Thyroid gland (tissue), 4 donors: ENCODE results near the gene SMARCAL1. TPM values are rescaled to one million over a fixed set of nuclear protein-coding genes. Genes with fewer than 3 reads are reported as not detected.

Source experiments
- DNase-seq, 2 donors: peaks; one replicate each; pipeline ENCODE4 v3.0.0-alpha.2; 2019
- H3K27ac ChIP-seq, 3 donors: fragments of 200-600 bp; sonication (generic); 1 replicate in 2 of 3; 2 replicates in 1 of 3; pipeline ENCODE4 v1.5.1; 2016 to 2019; ENCODE audit warnings: mild to moderate bottlenecking in 1 of 3, moderate library complexity in 1 of 3
- H3K27me3 ChIP-seq: fragments of 200-600 bp; sonication (generic); one replicate; pipeline ENCODE4 v1.5.1; 2019
- H3K36me3 ChIP-seq, 2 donors: fragments of 200-600 bp; sonication (generic); one replicate each; pipeline ENCODE4 v1.5.1; 2016 to 2019
- H3K4me1 ChIP-seq, 2 donors: fragments of 200-600 bp; sonication (generic); one replicate each; pipeline ENCODE4 v1.5.1; 2017 to 2019
- H3K4me3 ChIP-seq, 3 donors: fragments of 200-600 bp; sonication (generic); replicated peaks in 1 of 3; 1 replicate in 2 of 3; 2 replicates in 1 of 3; pipeline ENCODE4 v1.5.1; 2016; ENCODE audit warnings: mild to moderate bottlenecking in 1 of 3
- H3K9me3 ChIP-seq: fragments of 200-600 bp; sonication (generic); one replicate; pipeline ENCODE4 v1.5.1; 2017
- CTCF ChIP-seq, 6 experiments: fragments of 200-600 bp in 3 of 6; fragments of 450-650 bp in 3 of 6; sonication (generic) in 3 of 6; IDR thresholded peaks; one replicate each; pipeline ENCODE4 v1.5.1; 2016 to 2019; ENCODE audit warnings: antibody characterized with exemption in 6 of 6, mild to moderate bottlenecking in 2 of 6, inconsistent platforms in 1 of 6, moderate library complexity in 1 of 6
- POLR2A ChIP-seq, 2 donors: fragments of 450-650 bp; IDR thresholded peaks; one replicate each; pipeline ENCODE4 v1.6.1; 2017; ENCODE audit warnings: antibody characterized with exemption in 2 of 2, mild to moderate bottlenecking in 2 of 2, moderate library complexity in 1 of 2
- WGBS, 2 donors: methylation state at CpG; one replicate each; pipeline ENCODE4 v1.1.5; 2017; 5-methylcytosine and 5-hydroxymethylcytosine counted together
- intact Hi-C: fragments of 100-400 bp; cut with DNase I; formaldehyde crosslinking; loops from one replicate; pipeline ENCODE4 v1.15.1; 2023
- total RNA-seq, 4 donors: library from RNA; depleted of rRNA; stranded (reverse); fragments of >200 nt; gene quantifications; one replicate each; pipeline ENCODE4 v1.2.3, GENCODE V29; 2016

Gene SMARCAL1
- total RNA-seq, 4 donors from 2014 or later: 19.5 to 31.4 (median 24.6) TPM

GRCh38 chr2:216387262-216387661 lies 25.0 kb upstream of the SMARCAL1 start:
- intact Hi-C loops: no loop called here
- WGBS, 2 donors: 98 to 99% methylated on average over 2 of the region's 2 CpGs
- H3K27me3 ChIP-seq: no peaks in the 10 kb centered on the region
- no peaks in the 10 kb centered on the region for H3K36me3 ChIP-seq
- H3K27ac ChIP-seq: no peak overlapping the region
- no peak for DNase-seq
- H3K4me3 ChIP-seq: no peak overlapping the region
- no peaks in the 10 kb centered on the region for H3K9me3 ChIP-seq
- TF ChIP-seq POLR2A (IDR thresholded peaks at IDR 0.05): no peak
- no peak for TF ChIP-seq CTCF (IDR thresholded peaks at IDR 0.05)
- no peaks in the 10 kb centered on the region for H3K4me1 ChIP-seq

- intact Hi-C loops: no loop called here
These were observed 24.0 kb upstream of the SMARCAL1 start for GRCh38 chr2:216388046-216388884.

GRCh38 chr2:216389570-216389969 lies 22.7 kb upstream of the SMARCAL1 start:
- no peak overlapping the region for H3K27ac ChIP-seq
- intact Hi-C loops: no loop called here
- no peaks in the 10 kb centered on the region for H3K9me3 ChIP-seq
- no peaks in the 10 kb centered on the region for H3K27me3 ChIP-seq
- DNase-seq: no peak
- H3K36me3 ChIP-seq: no peaks in the 10 kb centered on the region
- no peaks in the 10 kb centered on the region for H3K4me1 ChIP-seq
- no peak overlapping the region for H3K4me3 ChIP-seq
- TF ChIP-seq POLR2A (IDR thresholded peaks at IDR 0.05): no peak
- no peak for TF ChIP-seq CTCF (IDR thresholded peaks at IDR 0.05)
- WGBS, 2 donors: 75% methylated on average over 1 of the region's 1 CpG

More at GRCh38 chr2:216388046-216388884, 24.0 kb upstream of the SMARCAL1 start:
- no peaks in the 10 kb centered on the region for H3K36me3 ChIP-seq
- no peak for DNase-seq
- no peak overlapping the region for H3K27ac ChIP-seq
- TF ChIP-seq POLR2A (IDR thresholded peaks at IDR 0.05): no peak
- TF ChIP-seq CTCF (IDR thresholded peaks at IDR 0.05): no peak
- no peaks in the 10 kb centered on the region for H3K4me1 ChIP-seq
- whole genome bisulfite sequencing, 2 donors: 77 to 84% methylated on average over 5 of the region's 5 CpGs
- no peaks in the 10 kb centered on the region for H3K9me3 ChIP-seq
- H3K4me3 ChIP-seq: no peak overlapping the region
- no peaks in the 10 kb centered on the region for H3K27me3 ChIP-seq

GRCh38 chr2:216391401-216391800 lies 20.9 kb upstream of the SMARCAL1 start:
- intact Hi-C loops: no loop called here
- TF ChIP-seq CTCF (IDR thresholded peaks at IDR 0.05) (no peak), POLR2A (IDR thresholded peaks at IDR 0.05) (no peak)
- WGBS, 2 donors: 91 to 93% methylated on average over 6 of the region's 6 CpGs

GRCh38 chr2:216392018-216392562 lies 20.2 kb upstream of the SMARCAL1 start:
- H3K36me3 ChIP-seq: no peaks in the 10 kb centered on the region
- intact Hi-C loops: no loop called here
- WGBS, 2 donors: 86 to 89% methylated on average over 6 of the region's 6 CpGs
- no peak for TF ChIP-seq CTCF (IDR thresholded peaks at IDR 0.05)
- no peaks in the 10 kb centered on the region for H3K27me3 ChIP-seq
- no peak for DNase-seq
- H3K4me1 ChIP-seq: no peaks in the 10 kb centered on the region
- no peak overlapping the region for H3K27ac ChIP-seq
- H3K4me3 ChIP-seq: no peak overlapping the region
- H3K9me3 ChIP-seq: no peaks in the 10 kb centered on the region

More at GRCh38 chr2:216391401-216391800, 20.9 kb upstream of the SMARCAL1 start:
- Histone ChIP-seq H3K4me3 (no peak overlapping the region), H3K36me3 (no peaks in the 10 kb centered on the region), H3K27me3 (no peaks in the 10 kb centered on the region), H3K9me3 (no peaks in the 10 kb centered on the region), H3K27ac (no peak overlapping the region), H3K4me1 (no peaks in the 10 kb centered on the region)
- no peak for DNase-seq
